HepG2 (cell line): ENCODE data around the gene CDC42EP3. TPM values are rescaled to one million over a fixed set of nuclear protein-coding genes. Genes with fewer than 3 reads are reported as not detected.

Experiments used
- ATAC-seq: fragments of 200-7000 bp; cut with Tn5 transposase; 3 replicates; pipeline ENCODE4 v1.9.1; 2020; ENCODE audit warnings: mild to moderate bottlenecking, moderate library complexity
- BruUV-seq: library from RNA; stranded (reverse); fragments of 400-500 nt; replicated peaks from 2 replicates; lab custom pipeline; 2021; lab: Mats Ljungman, UMichigan
- CTCF ChIA-PET: fragments of 300-600 bp; formaldehyde crosslinking; extraction: SDS; loops from one replicate; lab custom pipeline; 2021; ENCODE audit warnings: low total read pairs, inconsistent platforms, low intra/inter-chr PET ratio; lab: Yijun Ruan, JAX
- POLR2A ChIA-PET: fragments of 350-600 bp; sonication (Branson Sonifier 250); formaldehyde crosslinking; loops from one replicate; lab custom pipeline; 2020; ENCODE audit warnings: antibody characterized with exemption, inconsistent platforms; lab: Yijun Ruan, JAX
- DNase-seq: peaks from one replicate; pipeline ENCODE4 v3.0.0-alpha.2; 2015; ENCODE audit warnings: low spot score
- FAIRE-seq: peaks from 3 replicates; lab custom pipeline; 2011; peaks lifted over from hg19 to GRCh38; lab: Jason Lieb, UNC
- H2AFZ ChIP-seq: one replicate; pipeline ENCODE4 v1.6.1; 2011; ENCODE audit warnings: low read length, inconsistent platforms
- H3K27ac ChIP-seq: fragments of 300-600 bp; 3 replicates; pipeline ENCODE4 v1.8.0; 2011; ENCODE audit warnings: mixed run types, mild to moderate bottlenecking, mixed read lengths, low read length, inconsistent platforms; ENCODE audit not compliant: insufficient read depth; ENCODE audit errors: extremely low read length
- H3K27me3 ChIP-seq, 2 experiments: fragments of 200-600 bp in 1 of 2; 2 replicates in 1 of 2; 3 replicates in 1 of 2; pipeline versions ENCODE4 v1.6.0 to v1.8.0; 2011; ENCODE audit warnings: low read length in 2 of 2, mild to moderate bottlenecking in 2 of 2, moderate library complexity in 2 of 2, inconsistent platforms in 1 of 2; ENCODE audit not compliant: insufficient read depth in 2 of 2, control insufficient read depth in 1 of 2
- H3K36me3 ChIP-seq, 2 experiments: fragments of 200-600 bp in 1 of 2; replicated peaks in 1 of 2; 2 replicates in 1 of 2; 3 replicates in 1 of 2; pipeline versions ENCODE4 v1.5.1 to v1.8.0; 2011; ENCODE audit warnings: low read length in 2 of 2, inconsistent platforms in 1 of 2; ENCODE audit not compliant: insufficient read depth in 2 of 2, control insufficient read depth in 1 of 2
- H3K4me1 ChIP-seq: 2 replicates; pipeline ENCODE4 v1.5.1; 2012; ENCODE audit warnings: low read length, inconsistent platforms; ENCODE audit not compliant: insufficient read depth
- H3K4me2 ChIP-seq: 2 replicates; pipeline ENCODE4 v1.6.0; 2011; ENCODE audit warnings: low read depth, low read length, inconsistent platforms
- H3K4me3 ChIP-seq, 3 experiments: fragments of 200-600 bp in 1 of 3; sonication (generic), shearing (Covaris generic) in 1 of 3; replicated peaks in 1 of 3; 2 replicates each; pipeline ENCODE4 v1.5.1; 2011 to 2016; ENCODE audit warnings: low read length in 3 of 3, inconsistent platforms in 2 of 3, low read depth in 2 of 3, mild to moderate bottlenecking in 2 of 3, control low read depth in 1 of 3, mixed read lengths in 1 of 3; ENCODE audit not compliant: insufficient read depth in 1 of 3
- H3K79me2 ChIP-seq: one replicate; pipeline ENCODE4 v1.6.1; 2011; ENCODE audit warnings: low read length, inconsistent platforms; ENCODE audit not compliant: insufficient read depth
- H3K9ac ChIP-seq: 2 replicates; pipeline ENCODE4 v1.6.0; 2011; ENCODE audit warnings: mild to moderate bottlenecking, low read depth, low read length, inconsistent platforms; ENCODE audit not compliant: insufficient read depth
- H3K9me3 ChIP-seq: 2 replicates; pipeline ENCODE4 v1.5.1; 2012; ENCODE audit warnings: mild to moderate bottlenecking, low read length
- H4K20me1 ChIP-seq: 2 replicates; pipeline ENCODE4 v1.6.0; 2011; ENCODE audit warnings: inconsistent platforms, mild to moderate bottlenecking, low read length, moderate library complexity; ENCODE audit not compliant: insufficient read depth
- BRF2 ChIP-seq: sonication (generic); formaldehyde crosslinking; IDR thresholded peaks from 2 replicates; pipeline ENCODE4 v1.8.1; 2022; ENCODE audit warnings: mild to moderate bottlenecking, missing genetic modification reagents
- CEBPZ ChIP-seq: IDR thresholded peaks from 2 replicates; pipeline ENCODE4 v1.6.1; 2012; ENCODE audit warnings: low read length, improper control_type of control experiment
- CSRNP1 ChIP-seq: sonication (generic); formaldehyde crosslinking; IDR thresholded peaks from 2 replicates; pipeline ENCODE4 v1.8.1; 2023; ENCODE audit warnings: mild to moderate bottlenecking, missing genetic modification reagents
- GATA4 ChIP-seq: sonication (generic); IDR thresholded peaks from 2 replicates; pipeline ENCODE4 v1.6.1; 2016; ENCODE audit warnings: antibody characterized with exemption, low read depth, borderline replicate concordance
- HIVEP1 ChIP-seq: sonication (generic); formaldehyde crosslinking; IDR thresholded peaks from 2 replicates; pipeline ENCODE4 v1.4.0; 2020; ENCODE audit warnings: mild to moderate bottlenecking, missing genetic modification reagents
- ISX ChIP-seq: sonication (generic); formaldehyde crosslinking; conservative IDR thresholded peaks from 2 replicates; pipeline ENCODE4 v1.5.0; 2020; ENCODE audit warnings: missing genetic modification reagents
- SKI ChIP-seq: fragments of 450-650 bp; IDR thresholded peaks from one replicate; pipeline ENCODE4 v1.6.1; 2018; ENCODE audit warnings: mild to moderate bottlenecking; ENCODE audit not compliant: partially characterized antibody
- TOPORS ChIP-seq: sonication (generic); formaldehyde crosslinking; IDR thresholded peaks from 2 replicates; pipeline ENCODE4 v1.8.0; 2023; ENCODE audit warnings: mild to moderate bottlenecking, missing genetic modification reagents
- TP53 ChIP-seq: sonication (generic); formaldehyde crosslinking; conservative IDR thresholded peaks from 2 replicates; pipeline ENCODE4 v1.4.0; 2020; ENCODE audit warnings: missing genetic modification reagents
- ZFP36L1 ChIP-seq: sonication (generic); formaldehyde crosslinking; IDR thresholded peaks from 2 replicates; pipeline ENCODE4 v1.8.0; 2022; ENCODE audit warnings: mild to moderate bottlenecking, missing genetic modification reagents, moderate library complexity
- ZNF205 ChIP-seq: IDR thresholded peaks from 2 replicates; pipeline ENCODE4 v1.6.1; 2018; ENCODE audit warnings: missing biosample characterization, missing genetic modification reagents
- WGBS: methylation state at CpG from one replicate; pipeline ENCODE4 v1.1.6; 2017; ENCODE audit warnings: low lambda C conversion rate; 5-methylcytosine and 5-hydroxymethylcytosine counted together
- in situ Hi-C: cut with HindIII; loops from 2 replicates; pipeline ENCODE4 v1.10.0; 2017; ENCODE audit warnings: low pct_unique_long_range_greater_than_20kb; ENCODE audit not compliant: extremely low pct_ligation_motif_present
- intact Hi-C: fragments of 100-400 bp; cut with micrococcal nuclease; formaldehyde crosslinking; loops from one replicate; pipeline ENCODE4 v1.10.0; 2022; ENCODE audit not compliant: unreplicated experiment
- polyA plus RNA-seq, 8 experiments: library from polyadenylated mRNA; depleted of rRNA in 3 of 8; stranded (reverse) in 7 of 8; unstranded in 1 of 8; fragments of >200 nt; fragmentation: Illumina TruSeq in 4 of 8; extraction: Trizol in 4 of 8; gene quantifications; 2 replicates each; pipeline versions ENCODE4 v1.2.1 to v1.2.3, GENCODE V29; 2011 to 2016; ENCODE audit warnings: low read depth in 4 of 8, missing spikeins in 1 of 8, mixed read lengths in 1 of 8; ENCODE audit not compliant: insufficient read depth in 1 of 8
- total RNA-seq, 5 experiments: library from RNA; depleted of rRNA; stranded (reverse); fragments of >200 nt; fragmentation: Illumina TruSeq; extraction: Trizol; gene quantifications; 2 replicates each; pipeline ENCODE4 v1.2.3, GENCODE V29; 2016; ENCODE audit warnings: low read depth in 1 of 5
- TF ChIP-seq, protein P1 (sequence below): sonication (generic); formaldehyde crosslinking; IDR thresholded peaks from 2 replicates; pipeline ENCODE4 v1.5.0; 2020; ENCODE audit warnings: missing genetic modification reagents
- TF ChIP-seq, protein P2 (sequence below): sonication (generic); formaldehyde crosslinking; IDR thresholded peaks from 2 replicates; pipeline ENCODE4 v1.4.0; 2020; ENCODE audit warnings: missing genetic modification reagents, borderline replicate concordance

Gene CDC42EP3
- total and polyA plus RNA-seq, 2 of the 13 experiments (the other 11 are each of a cell fraction or from before 2014, with no cell fraction given): 0.01 TPM; not detected in 1

GRCh38 chr2:37669446-37669845, 2.0 kb downstream of the CDC42EP3 start:
- Histone ChIP-seq H3K9ac (no peak overlapping the region), H4K20me1 (no peaks in the 10 kb centered on the region; the same call in 1 of the 2 replicates), H3K4me1 (peaks cover 15% of the 10 kb centered on the region), H3K27me3 (peaks cover 11 to 54% of the 10 kb centered on the region in 2 experiments), H3K36me3 (no peaks in the 10 kb centered on the region), H3K27ac (no peak overlapping the region), H3K9me3 (no peaks in the 10 kb centered on the region), H3K4me3 (no peak overlapping the region), H3K4me2 (no peak overlapping the region), H3K79me2 (no peaks in the 10 kb centered on the region), H2AFZ (no peak overlapping the region)
- no peak for ATAC-seq
- in situ Hi-C loops: no loop called here
- DNase-seq: no peak
- intact Hi-C loops: no loop called here
- ChIA-PET POLR2A (no interaction called here), CTCF (no interaction called here)
- no peak for FAIRE-seq
- WGBS: 62% methylated on average over 3 of the region's 3 CpGs
- BruUV-seq: no TSS peak
- TF ChIP-seq TP53 (CRISPR knock-in tag) (no peak), CSRNP1 (CRISPR knock-in tag) (no peak), TOPORS (CRISPR knock-in tag) (no peak), ISX (CRISPR knock-in tag) (no peak), ZNF205 (CRISPR knock-in tag) (no peak), ZFP36L1 (CRISPR knock-in tag) (no peak), BRF2 (CRISPR knock-in tag) (no peak), GATA4 (no peak), SKI (no peak), CEBPZ (no peak), HIVEP1 (no peak)
- TF ChIP-seq, protein P1, sequence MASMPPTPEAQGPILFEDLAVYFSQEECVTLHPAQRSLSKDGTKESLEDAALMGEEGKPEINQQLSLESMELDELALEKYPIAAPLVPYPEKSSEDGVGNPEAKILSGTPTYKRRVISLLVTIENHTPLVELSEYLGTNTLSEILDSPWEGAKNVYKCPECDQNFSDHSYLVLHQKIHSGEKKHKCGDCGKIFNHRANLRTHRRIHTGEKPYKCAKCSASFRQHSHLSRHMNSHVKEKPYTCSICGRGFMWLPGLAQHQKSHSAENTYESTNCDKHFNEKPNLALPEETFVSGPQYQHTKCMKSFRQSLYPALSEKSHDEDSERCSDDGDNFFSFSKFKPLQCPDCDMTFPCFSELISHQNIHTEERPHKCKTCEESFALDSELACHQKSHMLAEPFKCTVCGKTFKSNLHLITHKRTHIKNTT: no peak
- TF ChIP-seq, protein P2, sequence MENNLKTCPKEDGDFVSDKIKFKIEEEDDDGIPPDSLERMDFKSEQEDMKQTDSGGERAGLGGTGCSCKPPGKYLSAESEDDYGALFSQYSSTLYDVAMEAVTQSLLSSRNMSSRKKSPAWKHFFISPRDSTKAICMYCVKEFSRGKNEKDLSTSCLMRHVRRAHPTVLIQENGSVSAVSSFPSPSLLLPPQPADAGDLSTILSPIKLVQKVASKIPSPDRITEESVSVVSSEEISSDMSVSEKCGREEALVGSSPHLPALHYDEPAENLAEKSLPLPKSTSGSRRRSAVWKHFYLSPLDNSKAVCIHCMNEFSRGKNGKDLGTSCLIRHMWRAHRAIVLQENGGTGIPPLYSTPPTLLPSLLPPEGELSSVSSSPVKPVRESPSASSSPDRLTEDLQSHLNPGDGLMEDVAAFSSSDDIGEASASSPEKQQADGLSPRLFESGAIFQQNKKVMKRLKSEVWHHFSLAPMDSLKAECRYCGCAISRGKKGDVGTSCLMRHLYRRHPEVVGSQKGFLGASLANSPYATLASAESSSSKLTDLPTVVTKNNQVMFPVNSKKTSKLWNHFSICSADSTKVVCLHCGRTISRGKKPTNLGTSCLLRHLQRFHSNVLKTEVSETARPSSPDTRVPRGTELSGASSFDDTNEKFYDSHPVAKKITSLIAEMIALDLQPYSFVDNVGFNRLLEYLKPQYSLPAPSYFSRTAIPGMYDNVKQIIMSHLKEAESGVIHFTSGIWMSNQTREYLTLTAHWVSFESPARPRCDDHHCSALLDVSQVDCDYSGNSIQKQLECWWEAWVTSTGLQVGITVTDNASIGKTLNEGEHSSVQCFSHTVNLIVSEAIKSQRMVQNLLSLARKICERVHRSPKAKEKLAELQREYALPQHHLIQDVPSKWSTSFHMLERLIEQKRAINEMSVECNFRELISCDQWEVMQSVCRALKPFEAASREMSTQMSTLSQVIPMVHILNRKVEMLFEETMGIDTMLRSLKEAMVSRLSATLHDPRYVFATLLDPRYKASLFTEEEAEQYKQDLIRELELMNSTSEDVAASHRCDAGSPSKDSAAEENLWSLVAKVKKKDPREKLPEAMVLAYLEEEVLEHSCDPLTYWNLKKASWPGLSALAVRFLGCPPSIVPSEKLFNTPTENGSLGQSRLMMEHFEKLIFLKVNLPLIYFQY (CRISPR knock-in tag): no peak
